Type B pancreatic cell (in vitro differentiated cells): ENCODE results near the gene KIF1B. TPM values are rescaled to one million over a fixed set of nuclear protein-coding genes. Genes with fewer than 3 reads are reported as not detected.

Source experiments
- DNase-seq: peaks from one replicate; pipeline ENCODE4 v3.0.0; 2021; ENCODE audit warnings: mixed read lengths; ENCODE audit not compliant: unreplicated experiment; ENCODE audit errors: extremely low spot score
- H3K27ac Mint-ChIP-seq: 2 replicates; pipeline ENCODE4 v1.8.0; 2021; ENCODE audit warnings: mild to moderate bottlenecking, mixed read lengths
- H3K27me3 Mint-ChIP-seq: 2 replicates; pipeline ENCODE4 v1.8.0; 2021; ENCODE audit warnings: mixed read lengths
- H3K36me3 Mint-ChIP-seq: 2 replicates; pipeline ENCODE4 v1.8.0; 2021; ENCODE audit warnings: mixed read lengths
- H3K4me1 Mint-ChIP-seq: one replicate; pipeline ENCODE4 v1.8.0; 2021; ENCODE audit warnings: mixed read lengths; ENCODE audit not compliant: unreplicated experiment
- H3K4me3 Mint-ChIP-seq: 2 replicates; pipeline ENCODE4 v1.8.0; 2021; ENCODE audit warnings: mild to moderate bottlenecking, mixed read lengths
- H3K9me3 Mint-ChIP-seq: 2 replicates; pipeline ENCODE4 v1.8.0; 2021; ENCODE audit warnings: mixed read lengths
- CTCF ChIP-seq: fragments of 200-600 bp; sonication (generic); conservative IDR thresholded peaks from 2 replicates; pipeline ENCODE4 v1.5.0; 2021; ENCODE audit warnings: antibody characterized with exemption, mild to moderate bottlenecking
- total RNA-seq: library from RNA; stranded (reverse); gene quantifications from 2 replicates; pipeline ENCODE4 v1.2.1, GENCODE V29; 2021; ENCODE audit warnings: low replicate concordance

Gene KIF1B
- total RNA-seq, 1 donor from 2014 or later, result 64.3 TPM

DNA sequence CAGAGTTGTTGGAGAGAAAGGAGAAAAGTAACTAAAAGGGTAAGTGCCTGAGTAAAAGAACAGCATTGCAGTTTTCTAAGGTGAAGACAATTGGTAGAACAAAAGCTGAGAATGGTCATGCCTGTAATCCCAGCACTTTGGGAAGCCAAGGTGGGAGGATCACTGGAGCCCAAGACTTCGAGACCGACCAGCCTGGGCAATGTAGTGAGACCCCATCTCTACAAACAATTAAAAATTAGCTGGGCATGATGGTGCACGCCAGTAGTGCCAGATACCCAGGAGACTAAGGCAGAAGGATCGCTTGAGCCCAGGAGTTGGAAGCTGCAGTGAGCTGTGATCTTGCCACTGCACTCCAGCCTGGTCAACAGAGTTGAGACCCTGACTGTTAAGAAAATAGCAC lies 173.3 kb downstream of the KIF1B start:
- Mint-ChIP-seq H3K27ac (peak overlapping the region; percentile 23), H3K27me3 (no peaks in the 10 kb centered on the region), H3K4me3 (no peak overlapping the region), H3K36me3 (peaks cover 18% of the 10 kb centered on the region), H3K4me1 (peaks cover 34% of the 10 kb centered on the region), H3K9me3 (no peaks in the 10 kb centered on the region)
- no peak for DNase-seq
- TF ChIP-seq CTCF, result no peak

DNA sequence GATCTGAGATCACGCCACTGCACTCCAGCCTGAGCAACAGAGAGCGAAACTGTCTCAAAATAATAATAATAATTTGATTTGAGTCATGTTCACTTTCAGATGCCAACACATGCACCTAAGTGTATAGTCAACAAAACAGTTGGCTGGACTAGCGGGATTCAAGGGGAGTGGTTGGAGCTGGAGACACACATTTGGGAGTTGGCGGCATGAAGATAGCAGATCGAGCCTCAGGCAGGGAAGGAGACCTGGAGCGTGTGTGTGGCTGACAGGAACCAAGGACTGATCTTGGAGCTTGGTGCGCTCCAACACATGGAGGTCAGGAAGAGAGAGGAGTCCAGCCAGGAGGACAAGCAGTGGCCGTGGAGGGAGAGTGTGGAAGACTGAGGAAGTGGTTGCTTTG lies 173.8 kb downstream of the KIF1B start:
- H3K27ac Mint-ChIP-seq, result peak overlapping the region; percentile 39
- TF ChIP-seq CTCF, result no peak
- no peaks in the 10 kb centered on the region for H3K27me3 Mint-ChIP-seq
- no peaks in the 10 kb centered on the region for H3K9me3 Mint-ChIP-seq
- H3K36me3 Mint-ChIP-seq, result peaks cover 13% of the 10 kb centered on the region
- no peak overlapping the region for H3K4me3 Mint-ChIP-seq
- peaks cover 34% of the 10 kb centered on the region for H3K4me1 Mint-ChIP-seq
- DNase-seq, result no peak

GRCh38 chr1:10386761-10387676 lies 176.6 kb downstream of the KIF1B start:
- Mint-ChIP-seq H3K4me1 (peaks cover 28% of the 10 kb centered on the region), H3K27ac (peak overlapping the region; percentile 99), H3K4me3 (peak overlapping the region; percentile 74), H3K27me3 (no peaks in the 10 kb centered on the region), H3K36me3 (peaks cover 12% of the 10 kb centered on the region), H3K9me3 (no peaks in the 10 kb centered on the region)
- no peak for TF ChIP-seq CTCF
- no peak for DNase-seq

DNA sequence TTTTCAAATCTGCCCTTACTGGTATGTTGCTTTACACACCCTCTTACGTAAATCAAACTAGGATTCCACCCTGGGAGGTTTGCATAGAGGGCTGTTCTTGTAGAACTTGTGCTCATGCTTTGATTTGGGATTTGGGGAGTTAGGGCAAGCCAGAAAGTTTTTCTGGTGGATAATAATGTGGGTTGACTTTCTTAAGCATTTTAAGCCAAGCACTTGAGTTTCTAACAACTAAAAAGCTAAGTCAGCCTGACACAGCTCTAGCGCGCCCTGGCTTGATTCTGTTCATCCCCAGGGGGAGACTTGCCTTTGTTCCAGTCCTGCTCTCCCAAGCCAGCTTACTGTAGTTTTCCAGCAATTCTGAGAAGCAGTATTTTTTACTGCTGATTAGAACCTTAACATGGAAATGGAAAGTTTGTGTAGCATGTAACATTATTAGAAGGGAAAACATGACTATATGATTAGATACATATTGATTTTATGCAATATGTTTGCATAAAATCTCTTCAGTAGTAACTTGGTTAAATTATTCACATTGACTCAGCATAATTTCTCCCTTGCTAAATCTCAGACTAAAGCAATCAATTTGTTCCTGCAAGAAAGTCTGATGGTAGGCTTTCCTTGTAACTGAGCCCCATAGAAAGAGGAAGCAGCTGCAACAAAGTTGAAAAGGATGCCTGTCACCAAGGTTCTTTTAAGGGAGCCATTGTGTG lies 177.5 kb downstream of the KIF1B start:
- H3K9me3 Mint-ChIP-seq, result no peaks in the 10 kb centered on the region
- peaks cover 28% of the 10 kb centered on the region for H3K4me1 Mint-ChIP-seq
- H3K27me3 Mint-ChIP-seq, result no peaks in the 10 kb centered on the region
- H3K4me3 Mint-ChIP-seq, result peak overlapping the region; percentile 74
- peak overlapping the region; percentile 99 for H3K27ac Mint-ChIP-seq
- no peak for DNase-seq
- TF ChIP-seq CTCF, result no peak
- peaks cover 12% of the 10 kb centered on the region for H3K36me3 Mint-ChIP-seq

DNA sequence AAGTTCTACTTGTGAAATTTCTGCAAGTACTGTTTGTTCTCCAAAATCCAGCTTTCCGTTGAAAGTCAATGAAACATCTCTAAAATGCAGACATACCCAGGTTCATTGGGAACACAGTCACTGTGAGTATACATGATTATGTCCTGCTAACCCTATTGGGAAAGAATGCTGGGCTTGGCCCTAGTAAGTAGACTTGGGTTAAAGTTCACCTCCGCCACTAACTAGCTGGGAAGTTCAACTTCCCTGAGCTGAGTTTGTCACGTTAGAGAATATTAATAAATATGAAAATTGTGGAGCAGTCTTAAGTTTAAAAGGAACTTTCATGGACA lies 178.0 kb downstream of the KIF1B start:
- H3K9me3 Mint-ChIP-seq, result no peaks in the 10 kb centered on the region

More for the DNA sequence above, 178.0 kb downstream of the KIF1B start:
- H3K36me3 Mint-ChIP-seq, result peaks cover 10% of the 10 kb centered on the region
- peak overlapping the region; percentile 74 for H3K4me3 Mint-ChIP-seq
- peaks cover 28% of the 10 kb centered on the region for H3K4me1 Mint-ChIP-seq
- no peak for DNase-seq
- TF ChIP-seq CTCF, result no peak
- H3K27ac Mint-ChIP-seq, result peak overlapping the region; percentile 99
- no peaks in the 10 kb centered on the region for H3K27me3 Mint-ChIP-seq
